Epithelial cell of umbilical artery (primary cell): Measurements from ENCODE around the gene FAM47E. TPM values are rescaled to one million over a fixed set of nuclear protein-coding genes. Genes with fewer than 3 reads are reported as not detected.

ENCODE experiments used
- total RNA-seq: library from RNA; depleted of rRNA; stranded (reverse); fragments of >200 nt; gene quantifications from 2 replicates; pipeline ENCODE4 v1.2.3, GENCODE V29; 2014

The FAM47E gene
- total RNA-seq: 0.30 TPM in 1 of 2 replicates, not detected in the other

GRCh38 chr4:76251441-76252270 lies at the start of gene FAM47E:
Gene FAM47E, plus strand, starts transcription at chr4:76251721. Its CDS starts 26 bp downstream, at chr4:76251747.

GRCh38 chr4:76213415-76214176 lies 37.9 kb upstream of the FAM47E start, which contains the start of gene SCARB2:
Gene SCARB2, minus strand, starts transcription at chr4:76213824. Its CDS starts 281 bp downstream, at chr4:76213543.

GRCh38 chr4:76305971-76306881 lies 54.7 kb downstream of the FAM47E start, which contains the start of gene STBD1:
Gene STBD1, plus strand, starts transcription at chr4:76306733. Its CDS starts 37 bp downstream, at chr4:76306770.

Other genes starting within 250 kb of the FAM47E start
- not detected in 2 replicates for gene CXCL9, start 244.2 kb upstream of the FAM47E start, total RNA-seq
- gene CXCL10, start 228.2 kb upstream of the FAM47E start, total RNA-seq: 0.65 and 12.2 TPM in 2 replicates
- gene CXCL11, start 215.7 kb upstream of the FAM47E start, total RNA-seq: 1.9 and 12.0 TPM in 2 replicates
- not detected in 2 replicates for gene ART3, start 177.0 kb upstream of the FAM47E start, total RNA-seq
- 64.1 and 72.1 TPM in 2 replicates for gene NUP54, start 103.3 kb upstream of the FAM47E start, total RNA-seq
- 139 and 167 TPM in 2 replicates for gene SCARB2, start 37.9 kb upstream of the FAM47E start, total RNA-seq
- gene STBD1, start 55.0 kb downstream of the FAM47E start, total RNA-seq: 1.7 and 1.9 TPM in 2 replicates
- under 0.01 TPM in 1 of 2 replicates, not detected in the other for gene CCDC158, start 169.4 kb downstream of the FAM47E start, total RNA-seq
- 2.6 and 3.6 TPM in 2 replicates for gene SHROOM3, start 183.5 kb downstream of the FAM47E start, total RNA-seq